ENCODE results near the gene TRAF2. TPM values are rescaled to one million over a fixed set of nuclear protein-coding genes. Genes with fewer than 3 reads are reported as not detected.

TRAF2 gene
- total and polyA plus RNA-seq, 9 of the 15 experiments (the other 6 are each of a cell fraction or from before 2014, with no cell fraction given): 0.24 to 45.2 (median 18.0) TPM

GRCh38 chr9:136944519-136945332 lies 58.4 kb downstream of the TRAF2 start, which contains the start of the genes C8G and FBXW5:
Gene C8G (plus strand): TSS chr9:136945243. CDS start chr9:136945321, 78 bp downstream.
Gene FBXW5 (minus strand): TSS chr9:136944738. CDS start chr9:136944083, 655 bp downstream.
- Histone ChIP-seq H2AFZ (ENCODE audit: low read depth, low read length) (peak within 1 kb of the TSS; percentile 97), H3K9me3 (replicated peaks; ENCODE audit: control insufficient read depth, insufficient read depth, low read depth, low read length) (no peaks in the 10 kb centered on the region), H4K20me1 (replicated peaks; ENCODE audit: control insufficient read depth, insufficient read depth, low read length) (no peaks in the 10 kb centered on the region), H3K4me1 (replicated peaks in 1 of 2; ENCODE audit: control insufficient read depth in 2 of 2, insufficient read depth in 2 of 2, low read length in 2 of 2) (peaks cover 24 to 93% of the 10 kb centered on the region in 2 experiments), H3K9me1 (ENCODE audit: control insufficient read depth, insufficient read depth, low read length) (peaks cover 5% of the 10 kb centered on the region), H3K4me3 (peak within 1 kb of the TSS; percentile 95), H3K79me2 (ENCODE audit: control insufficient read depth, insufficient read depth, low read length) (peaks cover 26% of the 10 kb centered on the region), H3K36me3 (ENCODE audit: control insufficient read depth, insufficient read depth, low read length) (peaks cover 37% of the 10 kb centered on the region; the same call in 2 of the 3 replicates), H3K4me2 (ENCODE audit: insufficient read depth, low read length) (peak within 1 kb of the TSS; percentile 88), H3K27ac (ENCODE audit: extremely low read depth, low read depth, low read length) (peak within 1 kb of the TSS; percentile 91), H3K27me3 (ENCODE audit: control insufficient read depth in 2 of 2, insufficient read depth in 2 of 2, low read length in 2 of 2) (no peaks in the 10 kb centered on the region), H3K9ac (ENCODE audit: insufficient read depth in 1 of 2, low read depth in 2 of 2, low read length in 2 of 2) (peak within 1 kb of the TSS; percentile 90 to 98)
- POLR2A ChIA-PET: interaction anchor here (0.6 to 1.3 kb wide), 5 partner anchors 14 to 111 kb away, joined by 3 to 4 read pairs (median 4); no protein-coding TSS in a partner anchor
- WGBS (ENCODE audit: insufficient coverage, low coverage, missing lambda C conversion rate): 2% methylated on average over 57 of the region's 74 CpGs
- intact Hi-C loops (cut with micrococcal nuclease): loop anchor here (2.0 to 5.0 kb wide), 4 partner anchors 48 to 157 kb away; partner anchors contain the start of genes ABCA2, PAXX and PHPT1
- ATAC-seq (peak; percentile 78), FAIRE-seq (peak; percentile 93), DNase-seq (ENCODE audit: extremely low read depth in 1 of 4, low spot score in 3 of 4) (peak; percentile 96 to 99 (median 98))
- TSS peak; percentile 78 for BruUV-seq (replicated peaks)
- CTCF ChIA-PET (ENCODE audit: low intra/inter-chr PET ratio): interaction anchor here (0.6 kb wide), 1 partner anchor 233 kb away, joined by 4 read pairs; the partner anchor contains the start of gene DIPK1B
- in situ Hi-C loops (cut with MboI): loop anchor here (5.0 kb wide), 1 partner anchor 93 kb away; no protein-coding TSS in a partner anchor
- peak; percentile 62; the same call in 1 of the 2 replicates for TF ChIP-seq ARID4B (CRISPR knock-in tag; IDR thresholded peaks at IDR 0.05)
- no peak for TF ChIP-seq MBD1 (CRISPR knock-in tag; IDR thresholded peaks at IDR 0.05)
- peak; percentile 83 for TF ChIP-seq ZBTB12 (CRISPR knock-in tag; IDR thresholded peaks at IDR 0.05)
